ENCODE measurements around the gene CRISPLD2. TPM values are rescaled to one million over a fixed set of nuclear protein-coding genes. Genes with fewer than 3 reads are reported as not detected.

Gene CRISPLD2
- polyA plus RNA-seq, 1 donor from 2014 or later = 0.06 TPM

DNA sequence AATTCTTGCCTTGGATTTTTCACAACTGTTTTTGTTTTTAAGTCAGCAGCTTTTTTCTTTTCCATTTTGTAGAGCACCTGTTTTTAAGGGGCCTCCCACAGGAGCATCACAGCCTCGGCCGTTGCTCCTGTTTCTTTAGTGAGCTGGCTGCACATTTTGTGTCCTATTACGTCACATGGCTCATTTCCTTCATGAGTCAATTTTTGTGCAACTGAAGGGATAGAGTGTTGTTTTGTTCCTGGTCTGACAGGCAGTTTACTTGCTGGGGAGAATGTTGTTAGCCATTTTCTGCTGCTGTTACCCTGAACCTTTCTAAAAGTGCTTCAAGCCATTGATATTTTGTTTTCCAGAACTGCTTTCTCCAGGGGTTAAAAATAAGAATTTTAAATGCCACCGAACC lies 45.0 kb upstream of the CRISPLD2 start:
- Histone ChIP-seq H3K9ac (ENCODE audit: low read length) (no peak overlapping the region), H3K79me2 (replicated peaks; ENCODE audit: insufficient read depth, low read length) (no peaks in the 10 kb centered on the region), H4K20me1 (ENCODE audit: insufficient read depth) (no peaks in the 10 kb centered on the region), H3K27me3 (ENCODE audit: insufficient read depth, low read depth, low read length) (no peaks in the 10 kb centered on the region), H3F3A (ENCODE audit: insufficient read depth, low read length, poor library complexity, severe bottlenecking) (no peaks in the 10 kb centered on the region), H3K9me2 (ENCODE audit: insufficient read depth, low read length) (no peaks in the 10 kb centered on the region), H2AFZ (ENCODE audit: low read depth, low read length) (no peak overlapping the region), H3K9me3 (ENCODE audit: low read length) (no peaks in the 10 kb centered on the region), H3K4me3 (ENCODE audit: low read length) (no peak overlapping the region), H3K4me2 (ENCODE audit: low read length) (no peak overlapping the region), H3K36me3 (ENCODE audit: insufficient read depth, low read length) (no peaks in the 10 kb centered on the region), H3K27ac (ENCODE audit: low read length) (no peak overlapping the region)
- TF ChIP-seq EZH2 (IDR thresholded peaks at IDR 0.05; ENCODE audit: borderline replicate concordance, insufficient read depth, low read length, poor library complexity, severe bottlenecking) (no peak), RAD21 (conservative IDR thresholded peaks at IDR 0.05) (no peak), POLR2AphosphoS5 (IDR thresholded peaks at IDR 0.05) (no peak), MXI1 (conservative IDR thresholded peaks at IDR 0.05; ENCODE audit: poor library complexity, severe bottlenecking) (no peak), TAF1 (IDR thresholded peaks at IDR 0.05; ENCODE audit: low read depth) (no peak), EP300 (conservative IDR thresholded peaks at IDR 0.05; ENCODE audit: poor library complexity, severe bottlenecking) (no peak), SMC3 (conservative IDR thresholded peaks at IDR 0.05; ENCODE audit: poor library complexity) (no peak)
- TF ChIP-seq, protein P1, sequence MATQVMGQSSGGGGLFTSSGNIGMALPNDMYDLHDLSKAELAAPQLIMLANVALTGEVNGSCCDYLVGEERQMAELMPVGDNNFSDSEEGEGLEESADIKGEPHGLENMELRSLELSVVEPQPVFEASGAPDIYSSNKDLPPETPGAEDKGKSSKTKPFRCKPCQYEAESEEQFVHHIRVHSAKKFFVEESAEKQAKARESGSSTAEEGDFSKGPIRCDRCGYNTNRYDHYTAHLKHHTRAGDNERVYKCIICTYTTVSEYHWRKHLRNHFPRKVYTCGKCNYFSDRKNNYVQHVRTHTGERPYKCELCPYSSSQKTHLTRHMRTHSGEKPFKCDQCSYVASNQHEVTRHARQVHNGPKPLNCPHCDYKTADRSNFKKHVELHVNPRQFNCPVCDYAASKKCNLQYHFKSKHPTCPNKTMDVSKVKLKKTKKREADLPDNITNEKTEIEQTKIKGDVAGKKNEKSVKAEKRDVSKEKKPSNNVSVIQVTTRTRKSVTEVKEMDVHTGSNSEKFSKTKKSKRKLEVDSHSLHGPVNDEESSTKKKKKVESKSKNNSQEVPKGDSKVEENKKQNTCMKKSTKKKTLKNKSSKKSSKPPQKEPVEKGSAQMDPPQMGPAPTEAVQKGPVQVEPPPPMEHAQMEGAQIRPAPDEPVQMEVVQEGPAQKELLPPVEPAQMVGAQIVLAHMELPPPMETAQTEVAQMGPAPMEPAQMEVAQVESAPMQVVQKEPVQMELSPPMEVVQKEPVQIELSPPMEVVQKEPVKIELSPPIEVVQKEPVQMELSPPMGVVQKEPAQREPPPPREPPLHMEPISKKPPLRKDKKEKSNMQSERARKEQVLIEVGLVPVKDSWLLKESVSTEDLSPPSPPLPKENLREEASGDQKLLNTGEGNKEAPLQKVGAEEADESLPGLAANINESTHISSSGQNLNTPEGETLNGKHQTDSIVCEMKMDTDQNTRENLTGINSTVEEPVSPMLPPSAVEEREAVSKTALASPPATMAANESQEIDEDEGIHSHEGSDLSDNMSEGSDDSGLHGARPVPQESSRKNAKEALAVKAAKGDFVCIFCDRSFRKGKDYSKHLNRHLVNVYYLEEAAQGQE (IDR thresholded peaks at IDR 0.05; ENCODE audit: borderline replicate concordance) = no peak
- TF ChIP-seq, protein P2, sequence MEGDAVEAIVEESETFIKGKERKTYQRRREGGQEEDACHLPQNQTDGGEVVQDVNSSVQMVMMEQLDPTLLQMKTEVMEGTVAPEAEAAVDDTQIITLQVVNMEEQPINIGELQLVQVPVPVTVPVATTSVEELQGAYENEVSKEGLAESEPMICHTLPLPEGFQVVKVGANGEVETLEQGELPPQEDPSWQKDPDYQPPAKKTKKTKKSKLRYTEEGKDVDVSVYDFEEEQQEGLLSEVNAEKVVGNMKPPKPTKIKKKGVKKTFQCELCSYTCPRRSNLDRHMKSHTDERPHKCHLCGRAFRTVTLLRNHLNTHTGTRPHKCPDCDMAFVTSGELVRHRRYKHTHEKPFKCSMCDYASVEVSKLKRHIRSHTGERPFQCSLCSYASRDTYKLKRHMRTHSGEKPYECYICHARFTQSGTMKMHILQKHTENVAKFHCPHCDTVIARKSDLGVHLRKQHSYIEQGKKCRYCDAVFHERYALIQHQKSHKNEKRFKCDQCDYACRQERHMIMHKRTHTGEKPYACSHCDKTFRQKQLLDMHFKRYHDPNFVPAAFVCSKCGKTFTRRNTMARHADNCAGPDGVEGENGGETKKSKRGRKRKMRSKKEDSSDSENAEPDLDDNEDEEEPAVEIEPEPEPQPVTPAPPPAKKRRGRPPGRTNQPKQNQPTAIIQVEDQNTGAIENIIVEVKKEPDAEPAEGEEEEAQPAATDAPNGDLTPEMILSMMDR (IDR thresholded peaks at IDR 0.05; ENCODE audit: poor library complexity, severe bottlenecking) = no peak

DNA sequence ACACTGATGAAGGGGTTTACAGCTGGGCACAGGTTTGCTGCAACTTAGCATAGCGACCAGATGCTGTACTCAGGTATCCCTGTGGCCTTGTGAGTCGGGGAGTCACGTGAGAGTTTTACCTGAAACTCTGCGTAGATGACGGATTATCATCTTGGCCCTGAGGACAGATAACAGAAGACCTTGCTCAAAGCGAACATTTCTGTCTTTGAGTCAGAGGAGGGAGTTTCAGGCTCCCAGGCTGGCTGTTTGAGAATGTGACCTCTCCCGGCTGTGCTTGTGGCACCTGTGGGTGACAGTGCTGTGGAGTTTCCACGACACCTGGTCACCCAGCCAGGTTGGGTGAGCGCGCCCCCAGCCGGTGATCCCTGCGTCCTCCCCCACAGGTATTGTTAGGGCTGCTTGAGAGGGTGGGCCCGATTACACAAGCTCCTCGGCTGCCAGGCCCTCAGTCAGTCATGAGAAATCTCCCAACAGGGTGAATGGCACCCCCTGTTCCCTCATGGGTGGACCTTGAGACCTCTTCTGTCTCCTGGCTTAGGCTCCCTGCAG lies 44.4 kb upstream of the CRISPLD2 start:
- no peaks in the 10 kb centered on the region for H3K36me3 ChIP-seq (ENCODE audit: insufficient read depth, low read length)
- no peak overlapping the region for H3K9ac ChIP-seq (ENCODE audit: low read length)
- no peak overlapping the region for H3K4me3 ChIP-seq (ENCODE audit: low read length)
- no peak overlapping the region for H3K4me2 ChIP-seq (ENCODE audit: low read length)
- H2AFZ ChIP-seq (ENCODE audit: low read depth, low read length) = no peak overlapping the region
- no peaks in the 10 kb centered on the region for H3K79me2 ChIP-seq (replicated peaks; ENCODE audit: insufficient read depth, low read length)
- H3F3A ChIP-seq (ENCODE audit: insufficient read depth, low read length, poor library complexity, severe bottlenecking) = no peaks in the 10 kb centered on the region
- H3K9me2 ChIP-seq (ENCODE audit: insufficient read depth, low read length) = no peaks in the 10 kb centered on the region
- no peaks in the 10 kb centered on the region for H3K27me3 ChIP-seq (ENCODE audit: insufficient read depth, low read depth, low read length)
- no peaks in the 10 kb centered on the region for H4K20me1 ChIP-seq (ENCODE audit: insufficient read depth)
- TF ChIP-seq, protein P2 (IDR thresholded peaks at IDR 0.05; ENCODE audit: poor library complexity, severe bottlenecking) = no peak
- no peak for TF ChIP-seq TAF1 (IDR thresholded peaks at IDR 0.05; ENCODE audit: low read depth)
- TF ChIP-seq RAD21 (conservative IDR thresholded peaks at IDR 0.05) = no peak
- TF ChIP-seq MXI1 (conservative IDR thresholded peaks at IDR 0.05; ENCODE audit: poor library complexity, severe bottlenecking) = no peak
- no peak for TF ChIP-seq EZH2 (IDR thresholded peaks at IDR 0.05; ENCODE audit: borderline replicate concordance, insufficient read depth, low read length, poor library complexity, severe bottlenecking)
- TF ChIP-seq, protein P1 (IDR thresholded peaks at IDR 0.05; ENCODE audit: borderline replicate concordance) = no peak
- TF ChIP-seq POLR2AphosphoS5 (IDR thresholded peaks at IDR 0.05) = no peak
- H3K9me3 ChIP-seq (ENCODE audit: low read length) = no peaks in the 10 kb centered on the region
- H3K27ac ChIP-seq (ENCODE audit: low read length) = no peak overlapping the region
